WTC11 (cell line): ENCODE measurements around the gene TREX2.

Experiments
- FOXK1 ChIP-seq: sonication (generic); formaldehyde crosslinking; IDR thresholded peaks from 2 replicates; pipeline ENCODE4 v1.8.0; 2022; ENCODE audit warnings: mild to moderate bottlenecking, moderate library complexity, missing genetic modification reagents
- TF ChIP-seq, protein P1 (sequence below): fragments of 200-600 bp; IDR thresholded peaks from 2 replicates; pipeline ENCODE4 v1.8.0; 2022; ENCODE audit warnings: antibody characterized with exemption

DNA sequence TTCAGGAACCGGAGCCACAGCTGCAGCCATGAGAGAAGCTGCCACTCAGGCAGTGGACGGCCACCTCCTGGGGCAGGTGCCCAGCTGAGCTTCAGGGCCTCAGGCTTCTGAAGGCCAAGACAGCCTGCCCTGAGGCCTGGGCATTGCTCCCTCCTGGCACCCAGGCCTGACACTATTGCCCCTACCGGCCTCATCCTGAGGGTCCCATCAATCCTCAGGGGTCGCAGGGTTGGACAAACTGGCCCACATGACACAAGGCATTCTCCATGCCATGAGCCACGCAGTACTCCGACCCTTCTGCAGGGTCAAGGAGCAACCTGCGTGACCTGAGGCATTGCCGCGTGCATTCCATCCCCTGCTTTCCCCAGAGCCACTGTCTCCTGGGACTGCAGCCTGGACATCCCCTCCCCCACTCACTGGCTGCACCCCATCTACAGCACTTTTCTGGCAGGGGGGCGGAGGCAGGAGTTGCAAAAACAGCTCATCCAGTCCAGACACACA lies 37.6 kb downstream of the TREX2 start:
- TF ChIP-seq, protein P1, sequence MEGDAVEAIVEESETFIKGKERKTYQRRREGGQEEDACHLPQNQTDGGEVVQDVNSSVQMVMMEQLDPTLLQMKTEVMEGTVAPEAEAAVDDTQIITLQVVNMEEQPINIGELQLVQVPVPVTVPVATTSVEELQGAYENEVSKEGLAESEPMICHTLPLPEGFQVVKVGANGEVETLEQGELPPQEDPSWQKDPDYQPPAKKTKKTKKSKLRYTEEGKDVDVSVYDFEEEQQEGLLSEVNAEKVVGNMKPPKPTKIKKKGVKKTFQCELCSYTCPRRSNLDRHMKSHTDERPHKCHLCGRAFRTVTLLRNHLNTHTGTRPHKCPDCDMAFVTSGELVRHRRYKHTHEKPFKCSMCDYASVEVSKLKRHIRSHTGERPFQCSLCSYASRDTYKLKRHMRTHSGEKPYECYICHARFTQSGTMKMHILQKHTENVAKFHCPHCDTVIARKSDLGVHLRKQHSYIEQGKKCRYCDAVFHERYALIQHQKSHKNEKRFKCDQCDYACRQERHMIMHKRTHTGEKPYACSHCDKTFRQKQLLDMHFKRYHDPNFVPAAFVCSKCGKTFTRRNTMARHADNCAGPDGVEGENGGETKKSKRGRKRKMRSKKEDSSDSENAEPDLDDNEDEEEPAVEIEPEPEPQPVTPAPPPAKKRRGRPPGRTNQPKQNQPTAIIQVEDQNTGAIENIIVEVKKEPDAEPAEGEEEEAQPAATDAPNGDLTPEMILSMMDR = no peak
- TF ChIP-seq FOXK1 (CRISPR knock-in tag) = no peak
